CD4-positive, CD25-positive, alpha-beta regulatory T cell (primary cell): ENCODE results near the gene CHID1. TPM values are rescaled to one million over a fixed set of nuclear protein-coding genes. Genes with fewer than 3 reads are reported as not detected.

Source experiments
- ATAC-seq, 2 donors: fragments of 150-1000 bp; cut with Tn5 transposase; one replicate each; pipeline ENCODE4 v1.10.0; 2021; ENCODE audit warnings: low read depth in 2 of 2, moderate number of reproducible peaks in 2 of 2, moderate library complexity in 1 of 2
- DNase-seq, 3 donors: peaks; one replicate each; pipeline versions ENCODE4 v3.0.0 to v3.0.0-alpha.2; 2012 to 2022; ENCODE audit warnings: mixed read lengths in 1 of 3
- H3K27ac ChIP-seq: one replicate; pipeline ENCODE4 v1.7.0; 2013; ENCODE audit warnings: mild to moderate bottlenecking, low read length; ENCODE audit not compliant: insufficient read depth, poor library complexity, severe bottlenecking
- H3K27me3 ChIP-seq: one replicate; pipeline ENCODE4 v1.7.0; 2013; ENCODE audit warnings: low read length; ENCODE audit not compliant: control insufficient read depth, insufficient read depth
- H3K36me3 ChIP-seq: one replicate; pipeline ENCODE4 v1.7.0; 2013; ENCODE audit warnings: mild to moderate bottlenecking, low read length, moderate library complexity; ENCODE audit not compliant: control insufficient read depth, insufficient read depth
- H3K4me1 ChIP-seq: 2 replicates; pipeline ENCODE4 v1.7.0; 2013; ENCODE audit warnings: mild to moderate bottlenecking, low read length; ENCODE audit not compliant: insufficient read depth, control insufficient read depth, poor library complexity, severe bottlenecking
- H3K4me3 ChIP-seq: one replicate; pipeline ENCODE4 v1.7.0; 2013; ENCODE audit warnings: low read depth, mild to moderate bottlenecking, low read length, moderate library complexity
- H3K9me3 ChIP-seq, 2 experiments: 1 replicate in 1 of 2; 2 replicates in 1 of 2; pipeline ENCODE4 v1.7.0; 2013; ENCODE audit warnings: low read length in 2 of 2, mild to moderate bottlenecking in 1 of 2, moderate library complexity in 1 of 2; ENCODE audit not compliant: control insufficient read depth in 2 of 2
- H3K27ac Mint-ChIP-seq, 3 donors: one replicate each; pipeline ENCODE4 v1.8.0; 2020 to 2022; ENCODE audit warnings: mild to moderate bottlenecking in 3 of 3, mixed read lengths in 3 of 3, moderate library complexity in 2 of 3
- H3K27me3 Mint-ChIP-seq: one replicate; pipeline ENCODE4 v1.8.0; 2022; ENCODE audit warnings: mild to moderate bottlenecking, mixed read lengths
- H3K36me3 Mint-ChIP-seq: one replicate; pipeline ENCODE4 v1.8.0; 2020; ENCODE audit warnings: mixed read lengths
- H3K4me1 Mint-ChIP-seq, 4 donors: one replicate each; pipeline ENCODE4 v1.8.0; 2020 to 2022; ENCODE audit warnings: mixed read lengths in 4 of 4, mild to moderate bottlenecking in 1 of 4
- H3K4me3 Mint-ChIP-seq, 4 donors: one replicate each; pipeline ENCODE4 v1.8.0; 2020 to 2022; ENCODE audit warnings: mild to moderate bottlenecking in 4 of 4, mixed read lengths in 4 of 4, moderate library complexity in 3 of 4
- H3K9me3 Mint-ChIP-seq, 7 donors: one replicate each; pipeline ENCODE4 v1.8.0; 2020 to 2022; ENCODE audit warnings: mixed read lengths in 7 of 7, mild to moderate bottlenecking in 3 of 7, moderate library complexity in 2 of 7
- polyA plus RNA-seq, 4 donors: library from polyadenylated mRNA; unstranded; fragments of 300-500 nt; fragmentation: Illumina TruSeq; gene quantifications; one replicate each; pipeline ENCODE4 v1.2.3, GENCODE V29; 2021
- total RNA-seq: library from RNA; stranded (reverse); gene quantifications from one replicate; pipeline ENCODE4 v1.2.3, GENCODE V29; 2022

The CHID1 gene
- total and polyA plus RNA-seq, 5 donors from 2014 or later, result 28.7 to 50.6 (median 46.5) TPM

DNA sequence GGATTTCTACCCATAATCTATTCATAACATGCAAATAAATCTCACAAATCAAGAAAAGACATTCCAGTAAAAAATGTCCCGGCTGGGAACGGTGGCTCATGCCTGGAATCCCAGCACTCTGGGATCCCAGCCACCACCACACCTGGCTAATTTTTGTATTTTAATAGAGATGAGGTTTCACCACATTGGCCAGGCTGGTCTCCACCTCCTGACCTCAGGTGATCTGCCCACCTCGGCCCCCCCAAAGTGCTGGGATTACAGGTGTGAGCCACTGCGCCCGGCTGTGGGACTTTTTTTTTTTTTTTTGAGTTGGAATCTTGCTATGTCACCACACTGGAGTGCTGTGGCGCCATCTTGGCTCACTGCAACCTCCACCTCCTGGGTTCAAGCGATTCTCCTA lies 4.7 kb downstream of the CHID1 start:
- Mint-ChIP-seq H3K27ac (no peak overlapping the region), H3K4me1 (peaks cover 0 to 25% (median 9%) of the 10 kb centered on the region in 4 donors), H3K36me3 (peaks cover 15% of the 10 kb centered on the region), H3K27me3 (no peaks in the 10 kb centered on the region), H3K9me3 (no peaks in the 10 kb centered on the region), H3K4me3 (no peak overlapping the region)
- H3K9me3 ChIP-seq, result no peaks in the 10 kb centered on the region
- H3K4me3 ChIP-seq, result no peak overlapping the region
- no peak for ATAC-seq
- no peak overlapping the region for H3K27ac ChIP-seq
- H3K4me1 ChIP-seq, result peaks cover 8% of the 10 kb centered on the region
- no peak for DNase-seq
- no peaks in the 10 kb centered on the region for H3K27me3 ChIP-seq
- H3K36me3 ChIP-seq, result peaks cover 32% of the 10 kb centered on the region

GRCh38 chr11:904380-904779 lies 6.2 kb downstream of the CHID1 start:
- H3K4me3 ChIP-seq, result no peak overlapping the region
- H3K4me3 Mint-ChIP-seq, result peak overlapping the region in 1 of 4 donors; percentile 9
- no peaks in the 10 kb centered on the region for H3K27me3 Mint-ChIP-seq
- no peak overlapping the region for H3K27ac ChIP-seq
- no peaks in the 10 kb centered on the region for H3K9me3 Mint-ChIP-seq
- H3K36me3 ChIP-seq, result peaks cover 47% of the 10 kb centered on the region
- no peaks in the 10 kb centered on the region for H3K27me3 ChIP-seq
- no peaks in the 10 kb centered on the region for H3K4me1 ChIP-seq
- ATAC-seq, result no peak
- peaks cover 0 to 17% (median 9%) of the 10 kb centered on the region in 4 donors for H3K4me1 Mint-ChIP-seq
- peaks cover 17% of the 10 kb centered on the region for H3K36me3 Mint-ChIP-seq
- no peak overlapping the region for H3K27ac Mint-ChIP-seq
- no peak for DNase-seq
- no peaks in the 10 kb centered on the region for H3K9me3 ChIP-seq

DNA sequence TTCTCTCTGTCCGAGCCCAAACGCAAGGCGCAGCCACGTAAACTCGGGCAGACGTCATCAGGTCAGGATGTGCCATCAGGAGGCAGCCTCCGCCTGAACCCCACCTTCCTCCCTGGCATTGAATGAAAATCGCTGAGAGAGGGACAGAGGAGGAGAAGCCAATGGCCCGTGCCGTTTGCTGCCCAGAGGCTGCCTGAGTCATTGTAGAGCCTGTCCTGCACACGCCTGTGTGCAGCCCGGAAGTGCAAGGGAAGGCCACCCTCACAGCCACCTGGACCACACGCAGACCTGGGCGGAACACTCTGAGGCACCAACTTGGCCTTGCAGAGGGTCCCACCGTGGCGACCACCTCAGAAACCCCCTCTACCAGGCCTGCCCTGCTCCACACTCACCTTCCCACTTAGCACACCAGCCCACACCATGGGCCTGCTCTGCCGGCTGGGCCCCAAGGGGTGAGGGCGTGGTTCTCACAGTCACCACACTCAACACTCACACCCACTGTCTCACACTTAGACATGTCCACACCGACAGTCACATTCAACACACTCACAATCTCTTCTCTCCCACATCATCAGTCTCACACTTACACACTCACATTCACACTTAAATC lies 9.1 kb downstream of the CHID1 start:
- Histone ChIP-seq H3K27me3 (no peaks in the 10 kb centered on the region), H3K36me3 (peaks cover 48% of the 10 kb centered on the region), H3K4me1 (no peaks in the 10 kb centered on the region), H3K27ac (no peak overlapping the region), H3K4me3 (no peak overlapping the region), H3K9me3 (no peaks in the 10 kb centered on the region)
- H3K4me3 Mint-ChIP-seq, result peak overlapping the region in 1 of 4 donors; percentile 68
- H3K9me3 Mint-ChIP-seq, result no peaks in the 10 kb centered on the region
- H3K27ac Mint-ChIP-seq, result no peak overlapping the region
- ATAC-seq, result no peak
- peaks cover 0 to 5% (median 0%) of the 10 kb centered on the region in 4 donors for H3K4me1 Mint-ChIP-seq
- no peak for DNase-seq
- H3K36me3 Mint-ChIP-seq, result peaks cover 17% of the 10 kb centered on the region
- H3K27me3 Mint-ChIP-seq, result no peaks in the 10 kb centered on the region

GRCh38 chr11:900545-900944 lies 10.1 kb downstream of the CHID1 start:
- DNase-seq (no peak), ATAC-seq (no peak)
- no peak overlapping the region for H3K4me3 ChIP-seq
- peaks cover 0 to 5% (median 0%) of the 10 kb centered on the region in 4 donors for H3K4me1 Mint-ChIP-seq
- no peaks in the 10 kb centered on the region for H3K27me3 ChIP-seq
- peaks cover 48% of the 10 kb centered on the region for H3K36me3 ChIP-seq
- H3K27me3 Mint-ChIP-seq, result no peaks in the 10 kb centered on the region
- H3K9me3 ChIP-seq, result no peaks in the 10 kb centered on the region
- H3K36me3 Mint-ChIP-seq, result peaks cover 15% of the 10 kb centered on the region
- H3K27ac ChIP-seq, result no peak overlapping the region
- H3K4me1 ChIP-seq, result no peaks in the 10 kb centered on the region
- no peak overlapping the region for H3K27ac Mint-ChIP-seq
- H3K4me3 Mint-ChIP-seq, result no peak overlapping the region
- no peaks in the 10 kb centered on the region for H3K9me3 Mint-ChIP-seq

DNA sequence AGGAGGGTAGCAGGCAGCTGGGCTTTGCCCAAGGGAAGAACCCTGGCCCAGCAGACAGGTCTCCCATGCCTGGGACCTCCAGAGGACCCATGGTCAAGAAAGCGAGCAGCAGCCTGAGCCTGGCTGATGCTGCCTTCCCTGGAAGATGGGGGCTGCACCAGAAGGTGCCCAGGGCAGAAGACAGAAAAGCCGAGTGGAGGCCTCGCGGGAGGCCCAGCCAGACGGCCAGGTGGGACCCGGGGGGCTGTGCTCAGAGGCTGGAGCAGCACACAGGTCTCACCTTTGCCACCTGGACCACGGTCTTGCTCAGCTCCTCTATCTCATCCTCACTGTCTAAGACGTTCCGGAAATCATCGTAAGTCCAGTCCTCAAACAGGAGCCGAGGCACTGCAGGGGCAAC lies 10.9 kb downstream of the CHID1 start:
- Mint-ChIP-seq H3K27me3 (no peaks in the 10 kb centered on the region), H3K4me1 (peaks cover 0 to 5% (median 0%) of the 10 kb centered on the region in 4 donors), H3K36me3 (peaks cover 14% of the 10 kb centered on the region), H3K27ac (no peak overlapping the region), H3K4me3 (no peak overlapping the region), H3K9me3 (no peaks in the 10 kb centered on the region)
- DNase-seq (no peak), ATAC-seq (no peak)
- Histone ChIP-seq H3K27ac (no peak overlapping the region), H3K36me3 (peaks cover 48% of the 10 kb centered on the region), H3K4me1 (no peaks in the 10 kb centered on the region), H3K9me3 (no peaks in the 10 kb centered on the region), H3K4me3 (no peak overlapping the region), H3K27me3 (no peaks in the 10 kb centered on the region)

DNA sequence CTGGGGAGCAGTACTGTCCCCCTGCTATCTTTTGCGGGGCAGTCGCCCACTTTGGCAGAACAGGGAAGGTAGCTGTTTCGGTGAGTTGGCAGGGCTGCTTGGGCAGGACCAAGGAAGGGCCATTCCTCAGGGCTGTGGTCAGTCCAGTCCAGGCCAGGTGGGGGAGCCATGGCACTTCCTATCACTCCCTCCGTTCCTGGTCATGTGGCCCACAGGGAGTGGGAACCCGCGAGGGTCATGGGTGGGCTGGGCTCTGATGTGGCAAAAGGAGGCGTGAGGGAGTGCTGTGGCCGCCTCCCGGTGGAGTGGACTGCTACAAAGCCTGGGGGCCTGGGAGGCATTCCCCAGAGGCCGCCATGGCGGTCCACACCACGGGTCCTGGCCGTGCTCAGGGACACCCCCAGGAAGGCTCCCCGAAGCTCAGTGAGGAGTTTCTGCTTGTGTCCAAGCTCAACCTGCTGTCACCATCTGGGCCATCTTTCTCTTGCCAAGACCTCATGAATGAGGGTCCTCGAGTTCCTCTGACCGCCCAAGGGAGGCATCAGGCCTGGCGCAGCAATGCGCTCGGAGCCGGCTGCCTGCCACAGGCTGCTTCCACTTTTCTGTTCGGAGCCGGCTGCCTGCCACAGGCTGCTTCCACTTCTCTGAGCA lies 11.9 kb downstream of the CHID1 start:
- H3K27me3 Mint-ChIP-seq, result no peaks in the 10 kb centered on the region
- DNase-seq (no peak), ATAC-seq (no peak)
- H3K9me3 ChIP-seq, result no peaks in the 10 kb centered on the region
- no peak overlapping the region for H3K4me3 ChIP-seq
- peaks cover 8% of the 10 kb centered on the region for H3K36me3 Mint-ChIP-seq
- H3K4me1 ChIP-seq, result no peaks in the 10 kb centered on the region
- no peak overlapping the region for H3K27ac ChIP-seq
- H3K27ac Mint-ChIP-seq, result no peak overlapping the region
- H3K27me3 ChIP-seq, result no peaks in the 10 kb centered on the region
- peaks cover 40% of the 10 kb centered on the region for H3K36me3 ChIP-seq
- H3K4me3 Mint-ChIP-seq, result no peak overlapping the region
- peaks cover 0 to 5% (median 0%) of the 10 kb centered on the region in 4 donors for H3K4me1 Mint-ChIP-seq
- no peaks in the 10 kb centered on the region for H3K9me3 Mint-ChIP-seq

- no peak overlapping the region for H3K4me3 Mint-ChIP-seq
- no peak for ATAC-seq
- DNase-seq, result peak in 1 of 3 donors; percentile 14
Measured at GRCh38 chr11:898143-898511, 12.5 kb downstream of the CHID1 start.

More at GRCh38 chr11:898143-898511, 12.5 kb downstream of the CHID1 start:
- Histone ChIP-seq H3K4me1 (no peaks in the 10 kb centered on the region), H3K27ac (no peak overlapping the region), H3K27me3 (no peaks in the 10 kb centered on the region), H3K4me3 (no peak overlapping the region), H3K9me3 (no peaks in the 10 kb centered on the region), H3K36me3 (peaks cover 37% of the 10 kb centered on the region)
- Mint-ChIP-seq H3K27me3 (no peaks in the 10 kb centered on the region), H3K9me3 (no peaks in the 10 kb centered on the region), H3K4me1 (peaks cover 0 to 5% (median under 1%) of the 10 kb centered on the region in 4 donors), H3K36me3 (peaks cover 8% of the 10 kb centered on the region), H3K27ac (no peak overlapping the region)
